Upper lobe of left lung (tissue), 6 donors: ENCODE measurements around the gene CCDC82. TPM values are rescaled to one million over a fixed set of nuclear protein-coding genes. Genes with fewer than 3 reads are reported as not detected.

Source experiments
- ATAC-seq, 2 donors: fragments of 200-7000 bp; cut with Tn5 transposase; one replicate each; pipeline ENCODE4 v1.9.1; 2022; ENCODE audit warnings: mild to moderate bottlenecking in 2 of 2, moderate library complexity in 2 of 2; ENCODE audit not compliant: low FRiP score in 2 of 2
- DNase-seq, 2 donors: peaks; one replicate each; pipeline ENCODE4 v3.0.0-alpha.2; 2019 to 2020
- H3K27ac ChIP-seq, 4 donors: fragments of 200-600 bp; sonication (generic); one replicate each; pipeline ENCODE4 v1.5.1; 2016 to 2019
- H3K27me3 ChIP-seq, 4 donors: fragments of 200-600 bp; sonication (generic); one replicate each; pipeline ENCODE4 v1.5.1; 2017 to 2019
- H3K36me3 ChIP-seq, 4 donors: fragments of 200-600 bp; sonication (generic); one replicate each; pipeline ENCODE4 v1.5.1; 2016 to 2019
- H3K4me1 ChIP-seq, 4 donors: fragments of 200-600 bp; sonication (generic); one replicate each; pipeline ENCODE4 v1.5.1; 2018 to 2019
- H3K4me3 ChIP-seq, 4 donors: fragments of 200-600 bp; sonication (generic); one replicate each; pipeline ENCODE4 v1.5.1; 2017 to 2019; ENCODE audit warnings: mild to moderate bottlenecking in 2 of 4, moderate library complexity in 1 of 4
- H3K9me3 ChIP-seq, 4 donors: fragments of 200-600 bp; sonication (generic); one replicate each; pipeline ENCODE4 v1.5.1; 2018 to 2019
- CTCF ChIP-seq, 6 experiments: fragments of 450-650 bp in 4 of 6; fragments of 200-600 bp in 2 of 6; sonication (generic) in 2 of 6; IDR thresholded peaks; one replicate each; pipeline ENCODE4 v1.5.1; 2016 to 2019; ENCODE audit warnings: antibody characterized with exemption in 6 of 6
- EP300 ChIP-seq, 4 donors: sonication (generic); formaldehyde crosslinking; IDR thresholded peaks; one replicate each; pipeline ENCODE4 v1.5.1; 2017; ENCODE audit warnings: antibody characterized with exemption in 4 of 4, control low read depth in 2 of 4
- POLR2A ChIP-seq, 4 donors: fragments of 450-650 bp; IDR thresholded peaks; one replicate each; pipeline ENCODE4 v1.5.1; 2016 to 2017; ENCODE audit warnings: antibody characterized with exemption in 4 of 4, mild to moderate bottlenecking in 2 of 4
- POLR2AphosphoS5 ChIP-seq, 2 donors: sonication (generic); formaldehyde crosslinking; IDR thresholded peaks; one replicate each; pipeline ENCODE4 v1.5.1; 2017; ENCODE audit warnings: antibody characterized with exemption in 2 of 2
- WGBS, 2 donors: methylation state at CpG; one replicate each; pipeline ENCODE4 v1.1.5; 2017 to 2018; 5-methylcytosine and 5-hydroxymethylcytosine counted together
- total RNA-seq, 6 donors: library from RNA; depleted of rRNA in 4 of 6; stranded (reverse); fragments of >200 nt in 4 of 6; gene quantifications; one replicate each; pipeline versions ENCODE4 v1.1.0 to v1.2.1, GENCODE V29; 2016 to 2021
- donor health status: DM: no; HTN: no; CAD: no; lungs with moderate emphysema.
- donor health status: DM: no; HTN: yes; CAD: no; lungs with severe emphysema.

CCDC82 gene
- total RNA-seq, 6 donors from 2014 or later: 21.0 to 116 (median 32.9) TPM

- 90 to 92% methylated on average over 10 of the region's 10 CpGs for WGBS, 2 donors
- DNase-seq: no peak
- no peak for ATAC-seq
- H3K27ac ChIP-seq: peak overlapping the region; percentile 49 to 73 (median 56)
- peaks cover 22 to 47% (median 29%) of the 10 kb centered on the region in 4 donors for H3K4me1 ChIP-seq
- H3K27me3 ChIP-seq: no peaks in the 10 kb centered on the region
- no peaks in the 10 kb centered on the region for H3K9me3 ChIP-seq
- TF ChIP-seq CTCF (IDR thresholded peaks at IDR 0.05): no peak
- no peak for TF ChIP-seq POLR2A (IDR thresholded peaks at IDR 0.05)
- TF ChIP-seq POLR2AphosphoS5 (IDR thresholded peaks at IDR 0.05): no peak
- no peak for TF ChIP-seq EP300 (IDR thresholded peaks at IDR 0.05)
- no peak overlapping the region for H3K4me3 ChIP-seq
- H3K36me3 ChIP-seq: no peaks in the 10 kb centered on the region
Observed at GRCh38 chr11:96322775-96323641, 66.7 kb downstream of the CCDC82 start.

GRCh38 chr11:96321091-96321490 lies 68.6 kb downstream of the CCDC82 start:
- H3K4me3 ChIP-seq: no peak overlapping the region
- peak overlapping the region in 1 of 4 donors; percentile 6 for H3K27ac ChIP-seq
- 87 to 94% methylated on average over 5 of the region's 5 CpGs for WGBS, 2 donors
- H3K36me3 ChIP-seq: no peaks in the 10 kb centered on the region
- H3K27me3 ChIP-seq: no peaks in the 10 kb centered on the region
- no peak for DNase-seq
- H3K9me3 ChIP-seq: no peaks in the 10 kb centered on the region
- H3K4me1 ChIP-seq: peaks cover 37 to 58% (median 46%) of the 10 kb centered on the region in 4 donors
- no peak for TF ChIP-seq POLR2A (IDR thresholded peaks at IDR 0.05)
- no peak for TF ChIP-seq CTCF (IDR thresholded peaks at IDR 0.05)
- TF ChIP-seq POLR2AphosphoS5 (IDR thresholded peaks at IDR 0.05): no peak
- TF ChIP-seq EP300 (IDR thresholded peaks at IDR 0.05): no peak
- no peak for ATAC-seq

GRCh38 chr11:96319898-96320656 lies 69.6 kb downstream of the CCDC82 start:
- Histone ChIP-seq H3K36me3 (no peaks in the 10 kb centered on the region), H3K4me3 (no peak overlapping the region), H3K9me3 (no peaks in the 10 kb centered on the region), H3K27ac (no peak overlapping the region), H3K27me3 (no peaks in the 10 kb centered on the region), H3K4me1 (peaks cover 42 to 58% (median 48%) of the 10 kb centered on the region in 4 donors)
- WGBS, 2 donors: 88 to 92% methylated on average over 2 of the region's 2 CpGs
- DNase-seq (no peak), ATAC-seq (no peak)
- TF ChIP-seq CTCF (IDR thresholded peaks at IDR 0.05) (no peak), POLR2A (IDR thresholded peaks at IDR 0.05) (no peak), POLR2AphosphoS5 (IDR thresholded peaks at IDR 0.05) (no peak), EP300 (IDR thresholded peaks at IDR 0.05) (no peak)

GRCh38 chr11:96318850-96319249 lies 70.9 kb downstream of the CCDC82 start:
- Histone ChIP-seq H3K27me3 (no peaks in the 10 kb centered on the region), H3K36me3 (no peaks in the 10 kb centered on the region), H3K4me1 (peaks cover 54 to 68% (median 59%) of the 10 kb centered on the region in 4 donors), H3K9me3 (no peaks in the 10 kb centered on the region), H3K4me3 (no peak overlapping the region), H3K27ac (peak overlapping the region in 2 of 4 donors; percentile 12 to 60)
- DNase-seq (no peak), ATAC-seq (no peak)
- 61 to 82% methylated on average over 1 to 3 of the region's 3 CpGs for WGBS, 2 donors
- TF ChIP-seq CTCF (IDR thresholded peaks at IDR 0.05) (no peak), POLR2AphosphoS5 (IDR thresholded peaks at IDR 0.05) (no peak), EP300 (IDR thresholded peaks at IDR 0.05) (no peak), POLR2A (IDR thresholded peaks at IDR 0.05) (no peak)
